ENCODE measurements around the gene OR10C1.
"Not testable (repeated sequence)": the region's sequence is repeated elsewhere in the genome, so short reads cannot be mapped to it uniquely, and the experiment has no call there.

The OR10C1 gene

GRCh38 chr6:29439006-29439405 is at the start of gene OR10C1:
Gene OR10C1, plus strand, starts transcription at chr6:29439306. Its CDS starts 710 bp downstream, at chr6:29440016.
- no peak for DNase-seq (ENCODE audit: low spot score)

- no peak for DNase-seq (ENCODE audit: low spot score)
Measured at GRCh38 chr6:29395331-29395730, 43.8 kb upstream of the OR10C1 start, which contains the start of gene OR12D2. Gene OR12D2, plus strand, starts transcription at chr6:29395631. Its CDS starts 1,069 bp downstream, at chr6:29396700.

- no peak for DNase-seq (ENCODE audit: low spot score)
Measured at GRCh38 chr6:29399525-29399924, 39.6 kb upstream of the OR10C1 start.

- no peak for DNase-seq (ENCODE audit: low spot score)
Measured at GRCh38 chr6:29403801-29404200, 35.3 kb upstream of the OR10C1 start.

- DNase-seq (ENCODE audit: low spot score), result peak; percentile 9
Measured at GRCh38 chr6:29414588-29414987, 24.5 kb upstream of the OR10C1 start, which contains the start of gene OR12D1. Gene OR12D1, plus strand, starts transcription at chr6:29414928.

GRCh38 chr6:29419516-29419915 is 19.6 kb upstream of the OR10C1 start:
- no peak for DNase-seq (ENCODE audit: low spot score)

- no peak for DNase-seq (ENCODE audit: low spot score)
Measured at GRCh38 chr6:29424168-29424567, 14.9 kb upstream of the OR10C1 start.

- no peak for DNase-seq (ENCODE audit: low spot score)
Measured at GRCh38 chr6:29424575-29424974, 14.5 kb upstream of the OR10C1 start.

GRCh38 chr6:29425075-29425474 is 14.0 kb upstream of the OR10C1 start:
- no peak for DNase-seq (ENCODE audit: low spot score)

GRCh38 chr6:29426654-29427053 is 12.5 kb upstream of the OR10C1 start:
- no peak for DNase-seq (ENCODE audit: low spot score)

- not testable (repeated sequence) for DNase-seq (ENCODE audit: low spot score)
Measured at GRCh38 chr6:29436730-29437129, 2.4 kb upstream of the OR10C1 start.

- DNase-seq (ENCODE audit: low spot score), result no peak
Measured at GRCh38 chr6:29442719-29443118, 3.6 kb downstream of the OR10C1 start.

- not testable (repeated sequence) for DNase-seq (ENCODE audit: low spot score)
Measured at GRCh38 chr6:29444031-29444430, 4.9 kb downstream of the OR10C1 start.

- no peak for DNase-seq (ENCODE audit: low spot score)
Measured at GRCh38 chr6:29447670-29448069, 8.6 kb downstream of the OR10C1 start.

GRCh38 chr6:29451471-29452193 is 12.5 kb downstream of the OR10C1 start:
- no peak for DNase-seq (ENCODE audit: low spot score)

- DNase-seq (ENCODE audit: low spot score), result no peak
Measured at GRCh38 chr6:29456971-29457370, 17.9 kb downstream of the OR10C1 start, which contains the start of the genes OR11A1 and OR2H1. Gene OR11A1, minus strand, starts transcription at chr6:29457071. Its CDS starts 29,430 bp downstream, at chr6:29427641. Gene OR2H1, plus strand, starts transcription at chr6:29457155. Its CDS starts 4,615 bp downstream, at chr6:29461770.

- DNase-seq (ENCODE audit: low spot score), result no peak
Measured at GRCh38 chr6:29461021-29461814, 22.1 kb downstream of the OR10C1 start.

- no peak for DNase-seq (ENCODE audit: low spot score)
Measured at GRCh38 chr6:29462022-29462421, 22.9 kb downstream of the OR10C1 start.

- no peak for DNase-seq (ENCODE audit: low spot score)
Measured at GRCh38 chr6:29465279-29465678, 26.2 kb downstream of the OR10C1 start.

- DNase-seq (ENCODE audit: low spot score), result no peak
Measured at GRCh38 chr6:29465801-29466200, 26.7 kb downstream of the OR10C1 start.

- no peak for DNase-seq (ENCODE audit: low spot score)
Measured at GRCh38 chr6:29466241-29466640, 27.1 kb downstream of the OR10C1 start.

GRCh38 chr6:29474996-29475395 is 35.9 kb downstream of the OR10C1 start:
- no peak for DNase-seq (ENCODE audit: low spot score)

GRCh38 chr6:29477923-29478450 is 38.9 kb downstream of the OR10C1 start:
- DNase-seq (ENCODE audit: low spot score), result no peak

Measured in SW480 (cell line).